PC-3 (cell line): ENCODE results near the gene COL3A1.

ENCODE experiments used
- CTCF ChIP-seq: fragments of 300-600 bp; sonication (generic); conservative IDR thresholded peaks from 2 replicates; pipeline ENCODE4 v1.5.1; 2017; ENCODE audit warnings: antibody characterized with exemption, low read depth, mild to moderate bottlenecking, low read length
- EZH2 ChIP-seq: fragments of 300-600 bp; sonication (generic); IDR thresholded peaks from one replicate; pipeline ENCODE4 v1.6.1; 2017; ENCODE audit warnings: antibody characterized with exemption, mild to moderate bottlenecking, low read length; ENCODE audit not compliant: unreplicated experiment
- EZH2phosphoT487 ChIP-seq: fragments of 300-600 bp; sonication (generic); IDR thresholded peaks from 2 replicates; pipeline ENCODE4 v1.6.1; 2018; ENCODE audit warnings: mild to moderate bottlenecking, antibody characterized with exemption, low read length, borderline replicate concordance

GRCh38 chr2:188963741-188964140 is 10.4 kb upstream of the COL3A1 start:
- TF ChIP-seq CTCF (no peak), EZH2 (no peak), EZH2phosphoT487 (no peak)
